Measurements from ENCODE around the gene METTL13. TPM values are rescaled to one million over a fixed set of nuclear protein-coding genes. Genes with fewer than 3 reads are reported as not detected.

METTL13 gene
- total and polyA plus RNA-seq, 9 of the 15 experiments (the other 6 are each of a cell fraction or from before 2014, with no cell fraction given): 18.9 to 78.9 (median 54.9) TPM

- Histone ChIP-seq H3K9ac (ENCODE audit: insufficient read depth in 1 of 2, low read depth in 2 of 2, low read length in 2 of 2) (peak overlapping the region in 1 of 2 experiments; percentile 7; a peak in 1 of 4 replicates), H3K36me3 (ENCODE audit: control insufficient read depth, insufficient read depth, low read length) (no peaks in the 10 kb centered on the region), H3K4me3 (no peak overlapping the region), H3K4me2 (ENCODE audit: insufficient read depth, low read length) (peak overlapping the region; percentile 19), H3K4me1 (replicated peaks in 1 of 2; ENCODE audit: control insufficient read depth in 2 of 2, insufficient read depth in 2 of 2, low read length in 2 of 2) (peaks cover 16 to 25% of the 10 kb centered on the region in 2 experiments), H2AFZ (ENCODE audit: low read depth, low read length) (peak overlapping the region; percentile 87), H3K9me1 (ENCODE audit: control insufficient read depth, insufficient read depth, low read length) (no peaks in the 10 kb centered on the region), H4K20me1 (replicated peaks; ENCODE audit: control insufficient read depth, insufficient read depth, low read length) (no peaks in the 10 kb centered on the region), H3K27me3 (ENCODE audit: control insufficient read depth in 2 of 2, insufficient read depth in 2 of 2, low read length in 2 of 2) (no peaks in the 10 kb centered on the region), H3K9me3 (replicated peaks; ENCODE audit: control insufficient read depth, insufficient read depth, low read depth, low read length) (0 out of 2 replicates have a peak, but pooled peaks cover 4% of the 10 kb centered on the region), H3K27ac (ENCODE audit: extremely low read depth, low read depth, low read length) (peak overlapping the region; percentile 20; the same call in 1 of the 3 replicates), H3K79me2 (ENCODE audit: control insufficient read depth, insufficient read depth, low read length) (no peaks in the 10 kb centered on the region)
- intact Hi-C loops (cut with micrococcal nuclease) (no loop called here), in situ Hi-C loops (cut with MboI) (no loop called here)
- 6% methylated on average over 4 of the region's 4 CpGs for WGBS (ENCODE audit: insufficient coverage, low coverage, missing lambda C conversion rate)
- BruUV-seq (replicated peaks): no TSS peak
- ChIA-PET POLR2A (interaction anchor here (0.7 to 3.8 kb wide), 6 partner anchors 11 to 1628 kb away, joined by 3 to 24 read pairs (median 4); partner anchors contain the start of genes METTL13 and VAMP4), CTCF (ENCODE audit: low intra/inter-chr PET ratio) (no interaction called here)
- peak; percentile 80 for ATAC-seq
- peak in 2 of 4 experiments; percentile 70 to 77 for DNase-seq (ENCODE audit: extremely low read depth in 1 of 4, low spot score in 3 of 4)
- peak; percentile 93 for FAIRE-seq
- TF ChIP-seq ZBTB40 (IDR thresholded peaks at IDR 0.05): peak; percentile 72
- no peak for TF ChIP-seq ZBTB40 (CRISPR knock-in tag; IDR thresholded peaks at IDR 0.05)
- peak in 1 of 2 experiments; percentile 41; a peak in 1 of 4 replicates for TF ChIP-seq FOXK2 (conservative IDR thresholded peaks at IDR 0.05 in 1 of 2, IDR thresholded peaks at IDR 0.05 in 1 of 2; ENCODE audit: low read depth in 2 of 2)
- no peak for TF ChIP-seq POLR3A (IDR thresholded peaks at IDR 0.05; ENCODE audit: borderline replicate concordance, extremely low read depth, insufficient read depth, insufficient read length)
- peak; percentile 33; the same call in 1 of the 2 replicates for TF ChIP-seq CBX5 (IDR thresholded peaks at IDR 0.05; ENCODE audit: borderline replicate concordance, low read depth)
- 0 out of 2 replicates have a peak, but pooled peaks have one; percentile 40 for TF ChIP-seq EP400 (IDR thresholded peaks at IDR 0.05)
- TF ChIP-seq ELF4 (CRISPR knock-in tag; IDR thresholded peaks at IDR 0.05): no peak
- TF ChIP-seq ZNF384 (IDR thresholded peaks at IDR 0.05; ENCODE audit: low read depth, low read length): 0 out of 2 replicates have a peak, but pooled peaks have one; percentile 41
- TF ChIP-seq NR2C1 (IDR thresholded peaks at IDR 0.05): peak; percentile 88
- TF ChIP-seq NR2C1 (tag; IDR thresholded peaks at IDR 0.05): peak; percentile 92
- TF ChIP-seq SOX6 (IDR thresholded peaks at IDR 0.05): 0 out of 2 replicates have a peak, but pooled peaks have one; percentile 9
- no peak for TF ChIP-seq JUN (IDR thresholded peaks at IDR 0.05; ENCODE audit: borderline replicate concordance, low read depth, low read length)
- TF ChIP-seq JUN (CRISPR knock-in tag; IDR thresholded peaks at IDR 0.05; ENCODE audit: borderline replicate concordance): no peak
Observed at GRCh38 chr1:171753685-171754352, 27.6 kb upstream of the METTL13 start.
